ENCODE data around the gene EPB41L4B. TPM values are rescaled to one million over a fixed set of nuclear protein-coding genes. Genes with fewer than 3 reads are reported as not detected.

EPB41L4B gene
- total and polyA plus RNA-seq, 8 donors, result 10.3 to 17.7 (median 15.3) TPM

GRCh38 chr9:109272745-109273144 lies 48.1 kb downstream of the EPB41L4B start:
- H3K27me3 ChIP-seq, result no peaks in the 10 kb centered on the region
- H3K4me3 ChIP-seq, result no peak overlapping the region
- H3K9me3 ChIP-seq, result no peaks in the 10 kb centered on the region
- no peaks in the 10 kb centered on the region for H3K4me1 ChIP-seq
- ATAC-seq, result no peak
- no peaks in the 10 kb centered on the region for H3K36me3 ChIP-seq
- intact Hi-C loops (cut with DNase I), result no loop called here
- H3K27ac ChIP-seq, result no peak overlapping the region
- no peak for DNase-seq
- no peak for TF ChIP-seq CTCF (IDR thresholded peaks at IDR 0.05)

- ATAC-seq, result no peak
- no peaks in the 10 kb centered on the region for H3K9me3 ChIP-seq
- H3K4me1 ChIP-seq, result no peaks in the 10 kb centered on the region
- intact Hi-C loops (cut with DNase I), result no loop called here
- no peaks in the 10 kb centered on the region for H3K36me3 ChIP-seq
- no peak for DNase-seq
- no peak overlapping the region for H3K27ac ChIP-seq
- no peak overlapping the region for H3K4me3 ChIP-seq
- no peak for TF ChIP-seq CTCF (IDR thresholded peaks at IDR 0.05)
- no peaks in the 10 kb centered on the region for H3K27me3 ChIP-seq
These were observed 48.8 kb downstream of the EPB41L4B start for GRCh38 chr9:109272045-109272444.

- Histone ChIP-seq H3K4me1 (no peaks in the 10 kb centered on the region), H3K9me3 (no peaks in the 10 kb centered on the region), H3K4me3 (no peak overlapping the region), H3K36me3 (no peaks in the 10 kb centered on the region), H3K27ac (no peak overlapping the region), H3K27me3 (no peaks in the 10 kb centered on the region)
- ATAC-seq, result no peak
- intact Hi-C loops (cut with DNase I), result no loop called here
- DNase-seq, result no peak
- TF ChIP-seq CTCF (IDR thresholded peaks at IDR 0.05), result no peak
These were observed 49.6 kb downstream of the EPB41L4B start for GRCh38 chr9:109270971-109271925.

GRCh38 chr9:109270441-109270840 lies 50.4 kb downstream of the EPB41L4B start:
- no peak for ATAC-seq
- no peak overlapping the region for H3K4me3 ChIP-seq
- no peak overlapping the region for H3K27ac ChIP-seq
- intact Hi-C loops (cut with DNase I), result no loop called here
- no peaks in the 10 kb centered on the region for H3K36me3 ChIP-seq
- TF ChIP-seq CTCF (IDR thresholded peaks at IDR 0.05), result no peak
- no peaks in the 10 kb centered on the region for H3K9me3 ChIP-seq
- no peak for DNase-seq
- H3K27me3 ChIP-seq, result no peaks in the 10 kb centered on the region
- H3K4me1 ChIP-seq, result no peaks in the 10 kb centered on the region

GRCh38 chr9:109269839-109270238 lies 51.0 kb downstream of the EPB41L4B start:
- no peak for ATAC-seq
- H3K9me3 ChIP-seq, result no peaks in the 10 kb centered on the region
- H3K4me3 ChIP-seq, result no peak overlapping the region
- no peaks in the 10 kb centered on the region for H3K4me1 ChIP-seq
- intact Hi-C loops (cut with DNase I), result no loop called here
- no peak for DNase-seq
- H3K36me3 ChIP-seq, result no peaks in the 10 kb centered on the region
- H3K27ac ChIP-seq, result no peak overlapping the region
- no peaks in the 10 kb centered on the region for H3K27me3 ChIP-seq
- no peak for TF ChIP-seq CTCF (IDR thresholded peaks at IDR 0.05)

All from left lung (tissue), 10 donors.